Endothelial cell of umbilical vein (primary cell): ENCODE data around the gene TTLL7. TPM values are rescaled to one million over a fixed set of nuclear protein-coding genes. Genes with fewer than 3 reads are reported as not detected.

Experiments
- BruUV-seq: library from RNA; stranded (reverse); fragments of 400-500 nt; replicated peaks from 2 replicates; lab custom pipeline; 2021; lab: Mats Ljungman, UMichigan
- CTCF ChIA-PET: fragments of 300-600, 350-600 bp; sonication (Branson Sonifier 250); formaldehyde crosslinking; loops from one replicate; lab custom pipeline; 2021; ENCODE audit warnings: antibody characterized with exemption, inconsistent platforms; lab: Charles Lee
- POLR2A ChIA-PET: fragments of 300-600, 350-600 bp; sonication (Branson Sonifier 250); formaldehyde crosslinking; loops from one replicate; lab custom pipeline; 2021; ENCODE audit warnings: antibody characterized with exemption, inconsistent platforms; lab: Charles Lee
- DNase-seq: peaks from one replicate; pipeline ENCODE4 v3.0.0-alpha.2; 2011; ENCODE audit warnings: low read depth, low spot score
- FAIRE-seq: peaks from 2 replicates; lab custom pipeline; 2011; peaks lifted over from hg19 to GRCh38; lab: Jason Lieb, UNC
- H2AFZ ChIP-seq: 2 replicates; pipeline ENCODE4 v1.6.0; 2012; ENCODE audit warnings: low read depth, low read length, control low read depth, inconsistent platforms
- H3K27ac ChIP-seq: 2 replicates; pipeline ENCODE4 v1.5.1; 2011; ENCODE audit warnings: low read depth, mild to moderate bottlenecking, control low read depth, low read length, moderate library complexity; ENCODE audit not compliant: insufficient read depth
- H3K27me3 ChIP-seq, 2 experiments: 2 replicates each; pipeline versions ENCODE4 v1.6.0 to v1.6.1; 2011; ENCODE audit warnings: low read length in 2 of 2, mixed read lengths in 1 of 2; ENCODE audit not compliant: control insufficient read depth in 2 of 2, insufficient read depth in 2 of 2
- H3K36me3 ChIP-seq, 2 experiments: 2 replicates in 1 of 2; 3 replicates in 1 of 2; pipeline ENCODE4 v1.5.1; 2011; ENCODE audit warnings: low read length in 2 of 2, mild to moderate bottlenecking in 1 of 2, moderate library complexity in 1 of 2; ENCODE audit not compliant: control insufficient read depth in 2 of 2, insufficient read depth in 2 of 2; ENCODE audit errors: extremely low read depth in 1 of 2
- H3K4me1 ChIP-seq: 3 replicates; pipeline ENCODE4 v1.5.1; 2011; ENCODE audit warnings: mild to moderate bottlenecking, low read length; ENCODE audit not compliant: control insufficient read depth, insufficient read depth; ENCODE audit errors: extremely low read depth
- H3K4me2 ChIP-seq: 2 replicates; pipeline ENCODE4 v1.6.1; 2011; ENCODE audit warnings: low read length, control low read depth, mixed read lengths; ENCODE audit not compliant: insufficient read depth
- H3K4me3 ChIP-seq, 3 experiments: fragments of 200-600 bp in 1 of 3; sonication (generic), shearing (Covaris generic) in 1 of 3; replicated peaks in 1 of 3; 2 replicates each; pipeline ENCODE4 v1.5.1; 2011 to 2016; ENCODE audit warnings: control low read depth in 3 of 3, low read length in 3 of 3, mild to moderate bottlenecking in 2 of 3, inconsistent platforms in 1 of 3, low read depth in 1 of 3, moderate library complexity in 1 of 3; ENCODE audit not compliant: insufficient read depth in 1 of 3
- H3K79me2 ChIP-seq: 2 replicates; pipeline ENCODE4 v1.6.0; 2012; ENCODE audit warnings: low read length, inconsistent platforms; ENCODE audit not compliant: control insufficient read depth, insufficient read depth
- H3K9ac ChIP-seq: replicated peaks from 2 replicates; pipeline ENCODE3; 2011; ENCODE audit warnings: low read length, control low read depth; ENCODE audit not compliant: insufficient read depth; ENCODE audit errors: extremely low read depth
- H3K9me1 ChIP-seq: replicated peaks from 3 replicates; pipeline ENCODE4 v1.6.0; 2011; ENCODE audit warnings: mild to moderate bottlenecking, low read length; ENCODE audit not compliant: control insufficient read depth, insufficient read depth; ENCODE audit errors: extremely low read depth
- H3K9me3 ChIP-seq: replicated peaks from 2 replicates; pipeline ENCODE4 v1.5.1; 2012; ENCODE audit warnings: low read length, inconsistent platforms; ENCODE audit not compliant: control insufficient read depth, insufficient read depth
- H4K20me1 ChIP-seq: replicated peaks from 2 replicates; pipeline ENCODE3; 2011; ENCODE audit warnings: mild to moderate bottlenecking, low read length; ENCODE audit not compliant: control insufficient read depth, insufficient read depth; ENCODE audit errors: extremely low read depth
- EZH2 ChIP-seq: IDR thresholded peaks from 2 replicates; pipeline ENCODE4 v1.6.1; 2012; ENCODE audit warnings: borderline replicate concordance, low read depth, mild to moderate bottlenecking, moderate library complexity, low read length, inconsistent platforms; ENCODE audit not compliant: severe bottlenecking
- FOS ChIP-seq: IDR thresholded peaks from 2 replicates; pipeline ENCODE4 v1.6.1; 2011; ENCODE audit warnings: mild to moderate bottlenecking, low read length, moderate library complexity, borderline replicate concordance; ENCODE audit not compliant: insufficient read depth
- GATA2 ChIP-seq: IDR thresholded peaks from 2 replicates; pipeline ENCODE4 v1.7.0; 2011; ENCODE audit warnings: low read depth, mild to moderate bottlenecking, moderate library complexity, mixed read lengths, low read length; ENCODE audit not compliant: insufficient read length, insufficient read depth
- JUN ChIP-seq: IDR thresholded peaks from 2 replicates; pipeline ENCODE4 v1.6.1; 2011; ENCODE audit warnings: borderline replicate concordance, low read depth; ENCODE audit not compliant: insufficient read length, insufficient read depth
- MYC ChIP-seq: IDR thresholded peaks from one replicate; pipeline ENCODE4 v1.6.1; 2011; ENCODE audit warnings: mild to moderate bottlenecking, low read depth, low read length
- POLR2A ChIP-seq: IDR thresholded peaks from 2 replicates; pipeline ENCODE4 v1.6.1; 2012; ENCODE audit warnings: low read depth, mild to moderate bottlenecking, control low read depth, low read length
- POLR2AphosphoS5 ChIP-seq: IDR thresholded peaks from 2 replicates; pipeline ENCODE4 v1.6.1; 2012; ENCODE audit warnings: low read depth, mild to moderate bottlenecking, control low read depth, low read length, moderate library complexity; ENCODE audit not compliant: insufficient read depth
- dilution Hi-C: fragments of 300-500 bp; cut with MboI; formaldehyde crosslinking; loops from one replicate; pipeline ENCODE4 v1.15.0; 2019; ENCODE audit warnings: low sequenced_read_pairs; ENCODE audit not compliant: extremely low pct_ligation_motif_present
- intact Hi-C: fragments of 100-400 bp; cut with micrococcal nuclease; formaldehyde crosslinking; loops from one replicate; pipeline ENCODE4 v1.10.0; 2022
- polyA plus RNA-seq, 4 experiments: library from polyadenylated mRNA; depleted of rRNA in 3 of 4; stranded (reverse) in 3 of 4; unstranded in 1 of 4; fragments of >200 nt; gene quantifications; 2 replicates each; pipeline versions ENCODE4 v1.2.1 to v1.2.3, GENCODE V29; 2011 to 2012; ENCODE audit warnings: missing spikeins in 1 of 4
- total RNA-seq: library from RNA; stranded (reverse); gene quantifications from 2 replicates; pipeline ENCODE4 v1.2.3, GENCODE V29; 2021
- TF ChIP-seq, protein P1 (sequence below), 2 donors: IDR thresholded peaks; 1 replicate in 1 of 2; 2 replicates in 1 of 2; pipeline ENCODE4 v1.5.1; 2011; ENCODE audit warnings: low read length in 2 of 2, mild to moderate bottlenecking in 2 of 2, moderate library complexity in 2 of 2, control low read depth in 1 of 2, inconsistent platforms in 1 of 2, low read depth in 1 of 2; ENCODE audit not compliant: insufficient read depth in 1 of 2; ENCODE audit errors: extremely low read depth in 1 of 2
- TF ChIP-seq, protein P2 (sequence below): IDR thresholded peaks from 2 replicates; pipeline ENCODE4 v1.6.1; 2011; ENCODE audit not compliant: insufficient read depth, insufficient read length

TTLL7 gene
- total and polyA plus RNA-seq, 2 donors (not counting 3 experiments of a cell fraction or from before 2014, with no cell fraction given): 2.1 to 11.7 TPM

DNA sequence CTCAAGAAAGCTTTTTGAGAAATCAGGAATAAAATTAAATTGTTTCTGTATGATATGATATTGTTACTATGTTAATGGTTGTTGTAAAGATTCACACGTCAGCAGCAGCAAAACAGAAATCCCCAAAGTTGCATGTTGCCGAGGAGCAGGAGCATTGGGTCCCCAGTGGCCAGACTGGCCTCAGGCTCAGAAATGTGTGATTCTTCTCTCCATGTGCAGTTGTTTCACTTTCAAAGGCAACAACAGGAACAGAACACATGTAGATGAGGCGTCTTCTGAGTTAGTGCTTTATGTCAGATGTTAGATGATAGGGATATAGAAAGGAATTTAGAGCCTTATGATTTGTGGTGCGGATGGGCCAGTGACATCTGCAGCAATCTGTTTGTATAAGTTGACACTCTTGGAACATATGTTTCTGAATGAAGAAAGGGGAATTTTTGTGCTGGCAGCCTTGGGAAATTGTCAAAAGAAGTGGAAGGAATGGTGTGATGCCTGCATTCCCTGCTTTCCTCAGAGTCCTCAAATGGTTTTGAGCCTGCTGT lies 2.1 kb upstream of the TTLL7 start:
- CTCF ChIA-PET: no interaction called here

DNA sequence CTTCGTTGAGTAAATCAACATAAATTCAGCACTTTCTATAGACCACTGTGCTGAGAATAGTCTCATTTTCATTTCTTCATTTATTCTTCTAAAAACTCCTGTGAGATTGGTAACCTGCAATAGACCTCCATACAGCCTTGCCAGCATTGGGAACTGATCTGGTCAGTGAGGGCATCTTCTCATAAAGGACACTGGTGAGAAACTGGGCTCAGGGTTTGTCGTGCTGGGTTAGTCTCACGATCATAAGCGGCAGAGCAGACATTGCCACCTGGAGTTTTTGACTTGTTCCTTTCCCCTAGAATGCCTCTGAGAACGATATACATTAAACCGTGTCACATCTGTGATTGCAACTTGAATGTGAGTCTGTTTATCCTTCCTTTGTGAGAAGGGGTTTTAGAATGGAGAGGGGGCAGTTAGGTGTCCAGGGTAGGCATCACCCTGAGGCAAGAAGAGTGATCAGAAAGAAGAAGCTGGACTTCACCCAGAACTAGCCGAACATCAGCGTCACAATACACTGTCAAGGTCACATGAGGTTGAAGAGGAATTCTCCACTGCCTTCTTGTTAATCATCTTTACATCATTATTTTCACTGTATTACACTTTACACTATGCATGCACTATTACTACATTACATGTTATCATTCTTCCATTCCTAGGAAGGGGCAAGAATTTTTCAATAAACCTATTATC lies 1.4 kb upstream of the TTLL7 start:
- no TSS peak for BruUV-seq
- no peak for TF ChIP-seq MYC
- no peak for TF ChIP-seq POLR2A
- TF ChIP-seq FOS: no peak
- no peak for TF ChIP-seq POLR2AphosphoS5
- TF ChIP-seq EZH2: no peak
- TF ChIP-seq JUN: no peak
- TF ChIP-seq, protein P1, sequence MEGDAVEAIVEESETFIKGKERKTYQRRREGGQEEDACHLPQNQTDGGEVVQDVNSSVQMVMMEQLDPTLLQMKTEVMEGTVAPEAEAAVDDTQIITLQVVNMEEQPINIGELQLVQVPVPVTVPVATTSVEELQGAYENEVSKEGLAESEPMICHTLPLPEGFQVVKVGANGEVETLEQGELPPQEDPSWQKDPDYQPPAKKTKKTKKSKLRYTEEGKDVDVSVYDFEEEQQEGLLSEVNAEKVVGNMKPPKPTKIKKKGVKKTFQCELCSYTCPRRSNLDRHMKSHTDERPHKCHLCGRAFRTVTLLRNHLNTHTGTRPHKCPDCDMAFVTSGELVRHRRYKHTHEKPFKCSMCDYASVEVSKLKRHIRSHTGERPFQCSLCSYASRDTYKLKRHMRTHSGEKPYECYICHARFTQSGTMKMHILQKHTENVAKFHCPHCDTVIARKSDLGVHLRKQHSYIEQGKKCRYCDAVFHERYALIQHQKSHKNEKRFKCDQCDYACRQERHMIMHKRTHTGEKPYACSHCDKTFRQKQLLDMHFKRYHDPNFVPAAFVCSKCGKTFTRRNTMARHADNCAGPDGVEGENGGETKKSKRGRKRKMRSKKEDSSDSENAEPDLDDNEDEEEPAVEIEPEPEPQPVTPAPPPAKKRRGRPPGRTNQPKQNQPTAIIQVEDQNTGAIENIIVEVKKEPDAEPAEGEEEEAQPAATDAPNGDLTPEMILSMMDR (IDR thresholded peaks at IDR 0.05; ENCODE audit: extremely low read depth in 1 of 2, insufficient read depth in 1 of 2, low read depth in 1 of 2, low read length in 2 of 2): no peak
- no peak for TF ChIP-seq GATA2
- TF ChIP-seq, protein P2, sequence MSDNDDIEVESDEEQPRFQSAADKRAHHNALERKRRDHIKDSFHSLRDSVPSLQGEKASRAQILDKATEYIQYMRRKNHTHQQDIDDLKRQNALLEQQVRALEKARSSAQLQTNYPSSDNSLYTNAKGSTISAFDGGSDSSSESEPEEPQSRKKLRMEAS: no peak
- no peaks in the 10 kb centered on the region for H4K20me1 ChIP-seq
- intact Hi-C loops (no loop called here), dilution Hi-C loops (no loop called here)
- no peak overlapping the region for H3K27ac ChIP-seq
- FAIRE-seq (no peak), DNase-seq (no peak)
- H3K36me3 ChIP-seq: no peaks in the 10 kb centered on the region
- H3K9me1 ChIP-seq: no peaks in the 10 kb centered on the region
- H3K9ac ChIP-seq: no peak overlapping the region
- no peaks in the 10 kb centered on the region for H3K9me3 ChIP-seq
- H3K27me3 ChIP-seq: peaks cover 0 to 5% of the 10 kb centered on the region in 2 experiments
- no peaks in the 10 kb centered on the region for H3K79me2 ChIP-seq
- no peak overlapping the region for H3K4me2 ChIP-seq
- no peak overlapping the region for H3K4me3 ChIP-seq
- CTCF ChIA-PET: interaction anchor here (0.7 kb wide), 1 partner anchor 41 kb away, joined by 3 read pairs; no protein-coding TSS in a partner anchor
- H2AFZ ChIP-seq: no peak overlapping the region
- POLR2A ChIA-PET: no interaction called here
- H3K4me1 ChIP-seq: peaks cover 17% of the 10 kb centered on the region

More for the DNA sequence above, 2.1 kb upstream of the TTLL7 start:
- no peak overlapping the region for H3K4me3 ChIP-seq
- H3K79me2 ChIP-seq: no peaks in the 10 kb centered on the region
- POLR2A ChIA-PET: no interaction called here
- H3K9me1 ChIP-seq: no peaks in the 10 kb centered on the region
- H3K36me3 ChIP-seq: no peaks in the 10 kb centered on the region
- intact Hi-C loops (no loop called here), dilution Hi-C loops (no loop called here)
- no peak overlapping the region for H3K9ac ChIP-seq
- H3K4me2 ChIP-seq: no peak overlapping the region
- no peaks in the 10 kb centered on the region for H4K20me1 ChIP-seq
- no TSS peak for BruUV-seq
- H2AFZ ChIP-seq: no peak overlapping the region
- TF ChIP-seq POLR2AphosphoS5 (no peak), GATA2 (no peak), FOS (no peak)
- FAIRE-seq (no peak), DNase-seq (no peak)
- peaks cover 17% of the 10 kb centered on the region for H3K4me1 ChIP-seq
- H3K9me3 ChIP-seq: no peaks in the 10 kb centered on the region
- no peak overlapping the region for H3K27ac ChIP-seq
- H3K27me3 ChIP-seq: peaks cover 0 to 5% of the 10 kb centered on the region in 2 experiments
